NCI-H1417 (cell line): Measurements from ENCODE around the gene TMEM221.
A peak's percentile ranks its signal among the peaks of the same experiment; 100 is the strongest.

Source experiments
- DNase-seq, 3 experiments: peaks; one replicate each; lab custom pipeline; 2025; lab: John Stamatoyannopoulos, UW

Gene TMEM221

DNA sequence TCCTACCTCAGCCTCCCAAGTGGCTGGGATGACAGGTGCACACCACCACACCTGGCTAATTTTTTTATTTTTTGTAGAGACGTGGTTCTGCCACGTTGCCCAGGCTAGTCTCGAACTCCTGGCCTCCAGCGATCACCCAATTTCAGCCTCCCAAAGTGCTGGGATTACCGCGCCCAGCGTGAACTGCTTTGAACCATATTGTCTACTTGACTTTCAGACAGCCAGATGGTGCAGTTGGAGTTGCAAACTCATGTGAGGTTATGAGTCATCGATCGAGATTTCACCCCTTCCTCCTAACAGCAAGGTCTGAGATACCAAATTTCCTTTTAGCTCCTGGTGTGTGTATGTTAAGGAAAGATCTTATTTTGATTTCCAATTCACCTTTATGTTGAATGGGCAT lies 24.6 kb upstream of the TMEM221 start:
- DNase-seq = no peak

DNA sequence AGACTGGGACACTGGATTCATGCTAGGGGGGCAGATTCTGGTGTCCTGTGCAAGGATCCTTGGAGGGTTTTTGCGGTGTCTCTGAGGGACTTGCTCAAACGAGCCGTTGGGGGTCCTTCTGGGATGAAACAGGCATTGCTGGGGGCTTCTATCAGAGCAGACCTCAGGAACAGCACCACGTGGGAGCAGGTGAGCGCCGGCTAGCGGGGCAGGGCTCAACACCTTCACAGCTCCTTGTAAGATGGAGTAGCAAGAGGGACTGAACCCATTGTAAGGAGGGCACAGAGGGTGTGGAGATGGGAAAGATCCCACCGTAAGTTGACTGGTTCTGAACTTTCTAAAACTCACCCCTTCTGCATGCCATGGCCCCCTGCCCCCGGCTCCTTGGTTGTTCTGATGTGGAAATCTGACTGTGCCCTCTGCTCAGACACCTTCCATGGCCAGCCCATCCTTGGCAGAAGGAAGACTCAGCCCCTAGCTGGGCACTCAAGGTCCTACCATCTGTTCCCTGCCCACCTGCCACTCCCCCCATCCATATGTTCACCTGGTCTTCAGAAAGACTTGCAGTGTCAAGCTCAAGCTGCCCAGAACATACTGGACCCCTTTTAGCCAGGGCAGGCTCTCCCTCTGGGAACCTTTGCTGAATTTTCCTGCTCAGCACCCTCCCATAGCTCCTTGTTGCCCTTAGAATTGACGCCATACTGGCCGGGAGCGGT lies 23.1 kb upstream of the TMEM221 start:
- DNase-seq = no peak

DNA sequence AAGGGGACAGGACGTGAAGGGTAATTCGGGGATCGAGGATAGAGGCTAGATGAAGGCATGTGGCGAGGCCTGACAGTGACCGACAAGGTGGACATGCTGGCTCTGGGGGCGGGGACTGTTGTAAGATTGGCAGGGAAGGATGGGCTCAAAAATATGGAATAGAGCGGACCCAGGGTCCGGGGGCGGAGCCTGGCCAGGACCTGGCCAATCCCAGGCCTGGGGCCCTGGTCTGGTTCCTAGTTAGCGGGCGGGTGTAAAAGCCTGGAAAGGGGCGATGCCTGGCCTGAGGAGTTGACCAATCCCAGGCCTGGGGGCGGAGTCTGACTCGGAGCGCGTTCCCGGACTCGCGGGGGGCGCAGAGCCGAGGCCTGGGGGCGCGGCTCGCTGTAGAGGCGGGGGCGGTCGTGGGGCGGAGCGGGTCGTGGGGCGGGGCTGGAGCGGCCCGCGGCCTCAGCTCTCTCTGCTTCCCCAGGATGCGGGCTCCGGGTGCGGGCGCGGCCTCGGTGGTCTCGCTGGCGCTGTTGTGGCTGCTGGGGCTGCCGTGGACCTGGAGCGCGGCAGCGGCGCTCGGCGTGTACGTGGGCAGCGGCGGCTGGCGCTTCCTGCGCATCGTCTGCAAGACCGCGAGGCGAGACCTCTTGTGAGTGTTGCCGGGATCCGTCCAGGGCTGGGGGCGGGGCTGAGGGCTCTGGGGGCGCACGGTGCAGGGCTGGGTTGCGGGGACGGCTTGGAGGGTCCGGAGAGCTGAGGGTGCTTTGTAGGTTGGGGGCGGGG lies 21.8 kb upstream of the TMEM221 start, which contains the start of gene SLC27A1:
SLC27A1 (plus strand) TSS at position 457 of the 774 bp plus-strand sequence; CDS start at position 474, 17 bp downstream.
- peak; percentile 92 to 99 (median 97) for DNase-seq

DNA sequence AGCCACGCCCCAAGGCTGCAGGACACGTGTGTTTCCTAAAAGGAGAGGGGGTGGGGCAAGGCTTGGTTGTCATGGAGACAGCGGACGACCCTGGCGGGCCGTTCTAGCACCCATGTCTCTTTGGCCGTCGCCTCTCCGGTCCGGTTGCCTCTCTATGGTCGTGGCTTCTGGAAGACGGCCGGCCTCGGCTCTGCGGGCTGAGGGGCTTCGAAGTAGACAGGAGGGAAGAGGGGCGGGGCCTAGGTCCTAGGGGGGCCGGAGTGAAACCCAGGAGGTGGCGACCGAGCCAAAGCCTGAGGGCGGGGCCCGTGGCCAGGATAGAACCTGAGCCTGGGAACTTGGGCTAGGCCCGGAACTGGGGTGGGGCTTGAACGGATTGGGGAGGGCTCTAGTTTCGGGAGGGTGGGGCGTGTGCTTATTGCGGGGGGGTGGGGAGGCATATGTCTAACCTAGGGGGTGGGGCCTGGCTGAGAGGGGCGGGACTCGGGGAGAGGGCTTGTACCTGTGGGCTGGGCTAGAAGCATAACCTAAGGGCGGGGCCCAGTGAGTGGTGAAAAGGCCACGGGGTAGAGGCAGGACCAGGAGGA lies 21.1 kb upstream of the TMEM221 start:
- DNase-seq = peak in 2 of 3 experiments; percentile 81 to 83

DNA sequence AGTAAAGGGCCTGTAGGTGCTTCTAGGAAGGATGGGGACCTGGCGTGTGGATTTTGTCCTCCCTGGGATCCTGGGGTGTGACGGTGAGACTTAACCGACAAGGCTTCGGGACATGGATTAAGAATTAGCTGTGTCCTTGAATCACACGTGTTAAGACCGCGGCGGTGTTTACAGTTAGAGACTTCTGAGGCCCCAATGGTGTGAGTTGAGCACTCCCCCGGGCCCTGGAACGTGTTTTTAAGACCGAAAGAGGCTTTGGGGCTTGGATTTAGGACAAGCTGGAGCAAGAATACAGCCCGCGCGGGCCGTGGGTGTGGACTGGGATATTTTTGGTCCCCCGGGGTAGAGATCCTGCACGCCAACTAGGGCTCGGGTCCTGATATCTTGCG lies 20.6 kb upstream of the TMEM221 start:
- no peak for DNase-seq

DNA sequence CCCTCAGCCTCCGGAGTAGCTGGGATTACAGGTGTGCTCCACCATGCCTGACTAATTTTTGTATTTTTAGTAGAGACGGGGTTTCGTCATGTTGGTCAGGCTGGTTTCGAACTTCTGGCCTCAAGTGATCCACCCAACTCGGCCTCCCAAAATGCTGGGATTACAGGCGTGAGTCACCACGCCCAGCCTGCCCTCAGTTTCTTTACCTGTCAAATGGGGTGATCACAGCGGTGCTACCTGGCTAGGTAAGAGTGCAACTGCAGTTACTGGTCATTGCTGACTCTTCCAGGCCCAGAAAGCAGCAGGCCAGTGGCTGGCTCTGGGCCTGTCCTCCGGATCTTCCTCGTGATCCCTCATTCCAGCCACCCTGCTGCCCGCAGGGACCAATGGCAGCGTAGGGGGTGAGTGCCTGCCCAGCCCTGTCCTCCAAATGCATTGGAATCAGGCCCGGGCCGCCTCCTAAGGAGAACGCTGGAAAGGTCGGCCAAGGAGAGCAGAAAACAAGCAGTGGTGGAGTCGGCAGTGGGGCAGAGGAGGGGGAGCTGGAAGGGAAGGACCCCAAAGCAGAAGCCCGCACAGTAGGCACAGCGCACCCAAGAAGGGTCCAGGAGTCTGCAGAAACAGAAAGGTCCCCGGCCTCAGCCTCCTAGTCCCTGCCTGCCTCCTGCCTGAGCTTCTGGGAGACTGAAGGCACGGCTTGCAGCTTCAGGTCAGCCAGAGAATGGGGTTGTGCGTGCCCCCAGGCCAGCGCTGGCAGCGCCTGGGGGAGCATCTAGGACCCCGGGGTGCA lies 20.0 kb upstream of the TMEM221 start:
- DNase-seq = no peak

DNA sequence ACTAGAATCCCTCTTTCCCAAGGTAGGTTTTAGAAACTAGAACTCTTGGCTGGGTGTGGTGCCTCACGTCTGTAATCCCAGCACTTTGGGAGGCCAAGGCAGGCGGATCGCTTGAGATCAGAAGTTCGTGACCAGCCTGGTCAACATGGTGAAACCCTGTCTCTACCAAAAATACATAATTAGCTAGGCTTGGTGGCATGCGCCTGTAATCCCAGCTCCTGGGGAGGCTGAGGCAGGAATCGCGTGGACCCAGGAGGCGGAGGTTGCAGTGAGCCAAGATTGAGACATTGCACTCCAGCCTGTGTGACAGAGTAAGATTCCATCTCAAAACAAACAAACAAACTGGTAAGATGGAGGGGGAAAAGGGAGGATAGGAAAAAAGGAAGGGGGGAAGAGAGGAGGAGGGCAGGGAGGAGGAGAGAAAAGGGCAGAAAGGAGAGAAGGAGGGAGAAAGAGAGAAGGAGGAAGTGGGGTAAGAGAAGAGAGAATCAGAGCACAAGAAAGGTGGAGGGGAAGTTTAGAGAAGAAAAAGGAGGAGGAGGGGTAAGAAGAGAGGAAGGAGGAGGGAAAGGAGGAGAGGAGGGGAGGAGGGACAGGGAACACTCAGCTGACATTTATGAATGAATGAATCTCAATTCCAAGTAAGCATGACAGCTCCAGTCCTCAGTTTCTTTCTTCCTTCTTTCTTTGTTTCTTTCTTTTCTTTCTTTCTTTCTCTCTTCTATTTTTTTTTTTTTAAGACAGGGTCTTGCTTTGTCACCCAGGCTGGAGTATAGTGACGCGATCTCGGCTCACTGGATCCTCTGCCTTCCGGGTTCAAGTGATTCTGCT lies 19.2 kb upstream of the TMEM221 start:
- no peak for DNase-seq

DNA sequence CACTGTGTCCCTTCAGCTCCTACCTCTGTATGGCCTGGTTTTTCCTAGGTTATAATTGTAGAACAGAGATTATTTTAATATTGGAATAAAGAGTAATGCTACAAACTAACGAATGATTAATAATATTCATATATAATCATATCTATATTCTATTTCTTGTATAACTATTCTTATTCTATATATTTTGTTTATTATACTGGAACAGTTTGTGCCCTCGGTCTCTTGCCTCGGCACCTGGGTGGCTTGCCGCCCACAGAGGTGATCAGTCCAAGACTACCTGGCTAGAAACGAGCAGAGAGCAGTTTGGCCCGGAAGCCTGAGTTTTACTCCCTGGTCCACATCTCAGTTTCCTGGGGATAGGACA lies 18.0 kb upstream of the TMEM221 start:
- no peak for DNase-seq

DNA sequence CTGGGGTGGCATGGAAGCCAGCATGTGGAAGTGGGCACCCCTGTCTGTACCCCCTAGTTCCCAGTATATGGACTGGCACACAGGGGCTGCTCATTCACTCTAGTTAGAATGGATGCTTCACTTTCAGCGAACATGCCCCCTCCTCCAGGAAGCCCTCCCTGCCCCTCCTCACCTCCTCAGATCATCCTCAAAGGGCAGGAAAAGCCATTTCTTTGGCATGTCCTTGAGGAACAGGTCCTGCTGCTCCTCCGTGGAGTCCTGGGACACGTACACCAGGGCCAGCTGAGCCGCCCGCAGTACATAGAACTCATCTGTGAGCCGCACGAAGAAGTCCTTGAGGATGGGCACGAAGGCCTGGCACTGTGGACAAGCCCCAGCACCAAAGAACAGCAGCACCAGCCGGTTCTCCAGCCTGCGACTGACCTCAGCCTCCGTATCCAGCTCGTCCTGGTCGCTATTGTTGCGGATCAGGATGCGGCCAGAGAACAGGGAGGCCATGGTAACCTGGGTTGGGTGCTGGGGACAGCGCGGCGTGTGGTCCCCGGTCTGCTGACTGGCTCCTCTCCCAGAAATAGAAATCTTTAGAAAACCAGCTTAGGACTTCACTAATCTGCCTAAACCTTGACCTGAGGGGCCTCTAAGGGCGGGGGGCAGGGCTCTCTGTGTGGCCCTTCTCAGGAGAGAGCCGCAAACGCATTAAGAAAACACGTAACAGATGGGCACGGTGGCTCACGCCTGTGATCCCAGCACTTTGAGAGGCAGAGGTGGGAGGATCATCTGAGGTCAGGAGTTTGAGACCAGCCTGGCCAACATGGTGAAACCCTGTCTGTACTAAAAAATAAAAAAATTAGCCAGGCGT lies 12.1 kb upstream of the TMEM221 start, which contains the start of gene NXNL1:
NXNL1 (minus strand) TSS at position 555 of the 859 bp plus-strand sequence; CDS start at position 498, 57 bp downstream.
- DNase-seq = no peak

DNA sequence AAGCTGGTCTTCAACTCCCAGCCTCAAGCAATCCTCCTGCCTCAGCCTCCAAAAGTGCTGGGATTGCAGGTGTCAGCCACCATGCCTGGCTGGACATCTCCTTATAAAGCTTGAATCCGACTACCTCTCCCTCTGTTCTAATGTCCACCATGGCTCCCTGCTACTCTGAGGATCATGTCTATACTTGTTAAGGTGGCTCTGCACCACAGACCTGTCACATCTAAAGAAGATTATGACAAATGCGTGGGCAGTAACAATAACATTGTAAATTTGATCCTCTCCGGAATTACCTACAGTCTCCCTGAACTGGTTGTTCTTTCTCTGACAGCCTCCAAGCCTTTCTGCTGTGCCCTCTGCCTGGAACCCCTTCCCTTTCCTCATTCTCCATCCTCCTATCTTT lies 10.5 kb upstream of the TMEM221 start:
- DNase-seq = no peak

DNA sequence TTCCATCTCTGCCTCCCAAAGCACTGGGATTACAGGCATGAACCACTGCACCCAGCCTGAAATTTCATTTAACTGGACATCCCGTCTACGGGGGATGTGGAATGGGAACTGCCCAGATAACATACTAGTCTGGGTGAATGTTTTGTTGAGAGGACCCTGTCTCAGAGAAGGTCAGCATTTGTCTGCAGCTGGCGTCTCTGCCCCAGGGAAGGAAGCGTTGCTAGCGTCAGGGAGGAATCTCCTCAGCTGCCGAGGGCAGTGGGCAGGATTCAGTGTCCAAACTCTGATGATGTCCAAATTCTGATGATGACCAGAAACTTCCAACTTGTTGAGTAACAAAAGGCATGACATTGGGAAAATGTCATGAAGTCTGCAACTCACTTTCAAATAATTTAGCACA lies 9.1 kb upstream of the TMEM221 start:
- no peak for DNase-seq

DNA sequence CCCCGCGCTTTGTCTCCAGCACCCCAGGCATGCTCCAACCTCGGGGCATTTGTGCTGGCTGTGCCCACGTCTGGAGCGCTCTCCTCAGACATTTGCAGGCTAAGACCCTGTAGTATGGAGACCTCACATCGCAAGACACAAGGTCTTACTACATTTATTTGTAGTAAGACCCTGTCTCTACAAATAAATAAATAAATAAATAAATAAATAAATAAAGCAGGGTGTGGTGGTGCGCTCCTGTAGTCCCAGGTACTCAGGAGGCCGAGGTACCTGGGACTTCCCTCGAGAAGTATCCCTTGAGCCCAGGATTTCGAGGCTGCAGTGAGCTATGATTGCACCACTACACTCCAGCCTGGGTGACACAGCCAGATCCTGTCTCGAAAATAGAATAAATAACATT lies 7.7 kb upstream of the TMEM221 start:
- DNase-seq = no peak

DNA sequence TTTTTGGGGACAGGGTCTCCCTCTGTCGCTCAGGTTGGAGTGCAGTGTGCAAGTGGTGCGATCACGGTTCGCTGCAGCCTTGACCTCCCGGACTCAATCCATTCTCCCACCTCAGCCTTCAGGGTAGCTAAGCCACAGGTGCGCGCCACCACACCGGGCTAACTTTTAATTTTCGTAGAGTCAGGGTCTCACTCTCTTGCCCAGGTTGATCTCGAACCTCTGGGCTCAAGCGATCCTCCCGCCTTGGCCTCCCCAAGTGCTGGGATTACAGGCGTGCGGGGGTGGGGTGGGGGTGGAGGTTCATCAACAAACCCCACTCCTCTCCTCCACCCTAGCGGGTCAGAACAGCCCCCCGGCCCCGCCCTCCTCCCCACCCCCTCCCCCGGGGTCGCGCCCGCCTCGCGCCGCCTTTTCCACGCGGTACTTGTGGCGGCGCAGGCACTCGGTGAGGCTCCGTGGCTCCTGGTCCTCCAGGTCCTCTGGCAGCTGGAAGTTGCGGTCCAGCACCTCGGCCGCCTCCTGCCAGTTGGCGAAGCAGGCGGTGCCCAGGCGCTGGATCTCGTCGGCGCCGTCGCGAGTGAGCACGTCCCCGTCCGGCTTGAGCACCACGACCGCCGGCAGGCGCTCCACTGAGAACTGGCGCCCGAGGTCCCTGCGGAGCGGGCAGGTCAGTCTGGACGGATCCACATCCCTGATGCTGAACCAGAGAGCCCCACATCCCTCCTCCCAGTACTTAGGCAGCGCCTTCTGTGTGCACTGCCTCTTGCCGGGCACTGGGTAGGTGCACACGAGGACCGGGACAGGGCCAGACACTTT lies 7.0 kb upstream of the TMEM221 start:
- DNase-seq = peak in 2 of 3 experiments; percentile 8 to 20

DNA sequence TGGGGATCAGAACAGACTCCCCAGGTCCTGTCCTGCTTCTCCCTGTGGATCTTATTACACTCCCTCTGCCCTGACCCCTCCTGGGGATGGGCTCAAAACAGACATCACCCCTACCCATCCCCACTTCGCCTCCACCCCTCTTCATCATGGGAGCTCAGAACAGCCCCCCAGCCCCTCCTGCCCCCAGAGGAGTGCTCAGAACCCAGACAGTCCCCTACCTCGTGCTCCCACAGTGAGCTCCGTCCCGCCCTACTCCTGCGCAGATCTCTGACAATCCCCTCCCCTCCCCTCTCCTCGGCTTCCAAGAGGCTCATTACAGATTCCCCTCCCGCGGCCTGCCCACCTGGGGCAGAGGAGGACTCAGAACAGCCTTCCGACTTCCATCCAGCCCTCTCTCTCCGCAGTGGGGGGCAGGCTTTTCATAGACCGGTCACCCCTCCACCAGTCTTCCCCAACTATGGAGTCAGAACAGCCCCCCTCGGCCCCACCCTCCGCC lies 6.2 kb upstream of the TMEM221 start:
- DNase-seq = peak in 1 of 3 experiments; percentile 29

DNA sequence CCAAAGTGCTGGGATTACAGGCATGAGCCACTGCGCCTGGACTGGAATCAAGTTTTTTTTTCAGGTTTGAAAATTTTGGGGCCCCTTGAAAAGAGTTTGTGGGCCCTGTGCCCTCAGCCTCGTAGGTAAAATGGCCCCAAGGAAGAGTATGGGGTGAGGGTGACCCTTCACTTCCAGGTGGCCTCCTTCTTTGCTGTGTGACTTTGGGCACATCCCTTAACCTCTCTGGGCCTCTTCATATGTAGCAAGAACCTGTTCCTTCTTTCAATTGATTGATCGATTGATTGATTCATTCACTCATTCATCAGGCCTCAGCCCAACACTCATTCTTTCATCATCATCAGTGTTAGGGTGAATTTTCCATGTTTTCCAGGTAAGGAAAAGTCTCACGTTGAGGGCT lies 3.4 kb upstream of the TMEM221 start:
- DNase-seq = no peak

DNA sequence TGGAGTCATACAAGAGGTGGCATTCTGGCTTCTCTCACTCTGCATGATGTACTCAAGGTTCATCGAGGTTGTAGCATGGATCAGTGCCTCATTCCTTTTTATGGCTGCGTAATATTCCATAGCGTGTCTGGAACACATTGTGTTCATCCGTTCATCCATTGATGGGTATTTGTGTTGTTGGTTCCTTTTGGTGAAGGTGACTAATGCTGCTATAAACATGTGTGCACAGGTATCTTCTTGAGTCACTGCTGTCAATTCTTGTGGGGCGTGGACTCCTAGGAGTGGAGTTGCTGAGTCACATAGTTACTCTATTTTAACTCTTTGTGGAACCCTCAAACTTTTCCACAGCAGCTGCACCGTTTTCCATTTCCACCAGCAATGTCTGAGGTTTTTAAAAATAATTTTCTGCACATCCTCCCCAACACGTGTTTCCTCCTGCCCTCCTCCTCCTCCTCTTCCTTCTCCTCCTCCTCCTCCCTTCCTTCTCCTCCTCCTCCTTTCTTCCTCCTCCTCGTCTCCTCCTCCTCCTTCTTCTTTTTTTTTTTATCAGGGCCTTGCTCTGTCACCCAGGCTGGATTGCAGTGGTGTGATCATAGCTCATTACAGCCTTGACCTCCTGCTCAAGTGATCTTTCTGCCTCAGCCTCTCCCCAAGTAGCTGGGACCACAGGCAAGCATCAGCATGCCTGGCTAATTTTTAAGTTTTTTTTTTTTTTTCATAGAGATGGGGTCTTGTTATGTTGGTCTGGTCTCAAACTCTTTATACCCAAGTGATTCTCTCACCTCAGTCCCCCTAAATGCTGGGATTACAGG lies 2.0 kb upstream of the TMEM221 start:
- DNase-seq = no peak

DNA sequence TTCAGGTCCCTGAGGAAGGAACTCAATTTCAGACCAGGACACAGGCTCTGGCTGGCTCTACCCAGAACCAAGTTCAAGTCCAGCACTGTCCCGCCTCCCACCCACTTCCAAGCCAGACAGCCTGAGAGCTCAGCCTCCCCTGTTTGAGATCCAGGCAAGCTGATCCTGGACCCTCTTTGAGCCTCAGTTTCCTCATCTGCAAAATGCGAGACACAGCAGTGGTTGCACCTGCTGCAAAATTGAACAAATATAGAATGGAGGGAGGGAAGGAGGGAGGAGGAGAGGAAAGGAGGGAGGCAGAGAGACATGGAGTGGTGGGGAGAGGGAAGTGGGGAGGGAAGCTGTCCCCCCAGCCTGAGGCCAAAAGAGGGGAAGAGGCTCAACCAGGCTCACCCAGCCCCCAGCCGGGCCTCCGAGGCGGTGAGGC lies 751 bp downstream of the TMEM221 start:
- DNase-seq = no peak

DNA sequence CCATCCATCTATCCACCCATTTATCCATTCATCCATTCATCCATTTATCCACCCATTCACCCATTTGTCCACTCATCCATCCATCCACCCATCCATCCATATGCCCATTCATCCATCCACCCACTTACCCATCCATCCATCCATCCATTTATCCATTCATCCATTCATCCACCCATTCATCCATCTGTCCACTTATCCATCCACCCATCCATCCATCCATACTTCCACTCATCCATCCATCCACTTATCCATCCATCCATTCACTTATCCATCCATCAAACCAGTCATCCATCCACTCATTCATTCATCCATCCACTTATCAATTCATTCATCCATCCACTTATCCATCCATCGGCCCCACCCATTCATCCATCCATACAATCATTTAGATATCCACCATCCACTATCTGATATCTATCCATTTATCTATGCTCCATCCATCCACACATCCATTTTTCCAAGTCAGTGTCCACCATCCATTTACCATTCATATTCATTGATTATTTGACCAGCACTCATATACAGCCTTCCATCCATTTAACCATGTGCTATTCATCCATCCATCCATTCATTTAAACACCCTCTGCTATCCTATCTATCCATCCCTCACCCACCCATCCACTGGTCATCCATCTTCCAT lies 2.8 kb downstream of the TMEM221 start:
- DNase-seq = no peak
